Measurements from ENCODE around the gene ZNF488.

Gene ZNF488

DNA sequence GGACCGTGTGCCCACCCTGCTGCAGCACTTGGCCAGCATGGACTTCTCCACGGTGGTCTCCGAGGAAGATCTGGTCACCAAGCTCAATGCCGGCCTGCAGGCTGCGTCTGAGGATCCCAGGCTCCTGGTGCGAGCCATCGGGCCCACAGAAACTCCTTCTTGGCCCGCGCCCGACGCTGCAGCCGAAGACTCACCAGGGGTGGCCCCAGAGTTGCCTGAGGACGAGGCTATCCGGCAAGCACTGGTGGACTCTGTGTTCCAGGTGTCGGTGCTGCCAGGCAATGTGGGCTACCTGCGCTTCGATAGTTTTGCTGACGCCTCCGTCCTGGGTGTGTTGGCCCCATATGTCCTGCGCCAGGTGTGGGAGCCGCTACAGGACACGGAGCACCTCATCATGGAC, 34.6 kb downstream of the ZNF488 start:
- DNase-seq (ENCODE audit: low spot score), result no peak

GRCh38 chr10:47348661-47349470, 35.2 kb downstream of the ZNF488 start:
- DNase-seq (ENCODE audit: low spot score), result no peak

GRCh38 chr10:47348138-47348651, 35.9 kb downstream of the ZNF488 start, which contains the start of gene RBP3:
Gene RBP3 (plus strand): TSS chr10:47348363. CDS start chr10:47348485, 122 bp downstream.
- DNase-seq (ENCODE audit: low spot score), result no peak

GRCh38 chr10:47347303-47347675, 36.8 kb downstream of the ZNF488 start:
- no peak for DNase-seq (ENCODE audit: low spot score)

DNA sequence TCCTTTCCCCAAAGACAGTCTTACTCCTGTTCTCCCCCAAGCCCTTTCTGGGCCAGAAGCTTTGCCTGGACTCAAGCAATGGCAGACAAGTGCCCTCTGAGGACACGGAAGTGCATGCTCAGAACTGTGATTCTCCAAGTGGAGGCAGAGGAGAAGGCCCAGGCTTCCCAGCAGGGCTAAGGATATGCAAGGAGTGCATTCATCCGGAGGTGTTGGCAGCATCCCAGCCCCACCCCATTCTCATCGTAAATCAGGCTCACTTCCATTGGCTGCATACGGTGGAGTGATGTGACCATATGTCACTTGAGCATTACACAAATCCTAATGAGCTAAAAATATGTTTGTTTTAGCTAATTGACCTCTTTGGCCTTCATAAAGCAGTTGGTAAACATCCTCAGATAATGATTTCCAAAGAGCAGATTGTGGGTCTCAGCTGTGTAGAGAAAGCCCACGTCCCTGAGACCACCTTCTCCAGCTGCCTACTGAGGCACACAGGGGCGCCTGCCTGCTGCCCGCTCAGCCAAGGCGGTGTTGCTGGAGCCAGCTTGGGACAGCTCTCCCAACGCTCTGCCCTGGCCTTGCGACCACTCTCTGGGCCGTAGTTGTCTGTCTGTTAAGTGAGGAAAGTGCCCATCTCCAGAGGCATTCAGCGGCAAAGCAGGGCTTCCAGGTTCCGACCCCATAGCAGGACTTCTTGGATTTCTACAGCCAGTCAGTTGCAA, 37.4 kb downstream of the ZNF488 start:
- DNase-seq (ENCODE audit: low spot score), result no peak

DNA sequence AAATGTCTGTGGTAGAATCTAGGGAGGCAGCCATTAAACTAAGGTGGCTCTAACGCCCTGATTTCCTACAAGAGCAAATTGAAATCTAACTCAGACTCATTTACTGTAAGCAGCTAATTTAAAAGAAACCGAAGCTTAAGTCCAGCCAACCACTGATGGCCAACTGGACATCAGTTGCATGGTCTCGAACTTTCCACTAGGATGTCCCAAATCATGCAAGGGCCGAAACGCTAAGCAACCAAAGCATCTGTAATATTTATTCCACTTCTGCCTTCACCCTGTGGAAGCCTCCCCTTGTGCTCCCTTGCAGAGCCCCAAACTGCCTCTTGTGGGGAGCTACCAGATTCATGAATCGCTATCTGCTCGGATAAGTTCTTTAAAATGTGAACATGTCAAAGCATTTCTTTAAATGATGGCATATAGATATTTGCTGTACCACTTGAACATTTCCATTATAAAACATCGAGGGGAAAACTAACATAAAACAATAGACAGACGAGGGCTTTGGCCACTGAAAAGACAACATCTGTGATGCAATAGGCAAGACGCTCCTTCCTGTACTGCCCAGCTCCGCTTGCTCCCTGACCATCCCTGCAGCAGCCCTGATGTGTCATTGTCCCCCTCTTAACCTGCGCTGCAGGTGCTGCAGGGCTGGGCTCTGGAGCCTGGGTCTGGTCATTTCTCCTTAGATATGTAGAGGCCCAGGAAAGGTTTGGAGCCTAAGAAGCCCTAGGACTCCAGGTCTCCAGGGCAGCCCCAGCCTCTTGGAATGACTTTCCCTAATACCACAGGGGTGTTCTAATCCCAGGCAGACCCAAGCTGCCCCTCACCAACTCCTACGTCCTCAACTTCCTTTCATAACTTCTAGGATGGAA, 38.9 kb downstream of the ZNF488 start:
- DNase-seq (ENCODE audit: low spot score), result no peak

- peak; percentile 68 for DNase-seq (ENCODE audit: low spot score)
These were observed 43.4 kb downstream of the ZNF488 start for GRCh38 chr10:47340608-47341170.

- DNase-seq (ENCODE audit: low spot score), result no peak
These were observed 44.1 kb downstream of the ZNF488 start for GRCh38 chr10:47339759-47340607.

DNA sequence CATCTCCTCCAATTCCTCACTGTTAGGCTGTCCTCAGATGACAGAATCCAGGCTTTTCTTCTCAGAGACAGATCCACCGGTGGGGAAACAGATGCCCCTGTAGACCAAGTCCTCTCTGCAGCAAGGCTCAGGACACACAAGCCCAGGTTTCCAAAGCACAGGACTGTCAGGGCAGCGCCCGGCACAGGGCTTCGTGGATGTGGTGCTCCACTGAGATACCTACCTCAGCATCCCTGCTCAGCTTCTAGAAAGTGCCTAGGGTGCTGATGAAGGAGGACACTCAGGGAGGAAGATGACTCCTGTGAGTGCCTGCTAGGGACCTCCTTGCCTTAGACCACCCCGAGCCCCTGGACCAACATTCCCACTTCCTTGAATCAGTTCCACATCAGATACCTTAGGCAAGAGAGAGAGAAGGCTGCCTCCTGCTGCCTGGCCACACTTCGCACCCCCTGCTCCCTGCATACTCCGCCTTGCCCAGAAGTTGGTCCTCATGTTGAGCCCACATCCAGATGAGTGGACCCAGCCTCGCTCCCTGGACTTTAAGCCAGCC, 44.8 kb downstream of the ZNF488 start:
- no peak for DNase-seq (ENCODE audit: low spot score)

DNA sequence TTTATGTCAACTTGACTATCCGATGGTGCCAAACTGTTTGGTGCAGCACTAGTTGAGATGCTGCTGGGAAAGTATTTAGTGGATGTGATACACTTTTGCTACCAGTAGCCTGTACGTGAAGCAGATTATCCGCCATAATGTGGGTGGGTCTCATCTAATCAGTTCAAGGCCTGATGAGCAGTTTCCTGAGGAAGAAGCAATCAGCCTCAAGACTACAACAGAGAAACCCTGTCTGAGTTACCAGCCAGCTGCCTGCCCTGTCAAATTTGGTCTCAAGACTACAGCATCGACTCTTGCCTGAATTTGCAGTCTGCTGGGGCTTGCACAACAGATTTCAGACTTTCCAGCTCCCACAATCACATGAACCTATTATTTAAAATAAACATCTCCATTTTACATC, 46.8 kb downstream of the ZNF488 start:
- DNase-seq (ENCODE audit: low spot score), result no peak

DNA sequence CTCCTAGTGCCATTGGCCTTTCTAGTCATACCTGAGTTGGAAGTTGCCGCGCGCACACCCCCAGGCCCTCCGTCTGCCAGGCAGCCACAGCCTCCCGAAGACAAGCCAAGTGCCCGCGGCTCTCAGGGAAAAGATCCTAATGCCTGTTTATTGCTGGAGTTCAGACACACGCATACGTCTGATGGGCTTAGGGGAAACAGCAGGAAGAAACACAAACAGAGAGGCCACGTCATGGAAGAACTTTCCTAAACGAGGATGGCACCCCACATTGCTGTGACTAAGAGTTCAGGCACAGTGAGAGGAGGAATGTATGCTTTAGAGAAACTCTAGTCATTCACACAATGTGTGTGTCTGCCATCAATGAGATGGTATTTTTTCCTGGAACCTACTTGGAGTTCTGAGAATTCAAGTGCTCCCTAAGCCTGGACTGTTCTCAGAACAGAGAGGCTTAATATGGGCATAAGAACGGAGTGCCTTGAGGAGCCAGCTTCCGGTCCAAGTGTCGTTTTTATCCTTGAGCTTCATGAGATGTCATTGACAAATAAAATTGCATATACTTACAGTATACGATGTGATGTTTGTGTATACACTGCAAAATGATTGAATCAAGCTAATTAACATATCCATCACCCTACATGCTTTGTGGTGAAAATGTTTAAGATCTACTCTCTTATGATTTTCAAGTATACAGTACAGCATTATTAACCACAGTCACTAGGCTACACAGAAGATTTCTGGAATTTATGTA, 47.5 kb downstream of the ZNF488 start:
- DNase-seq (ENCODE audit: low spot score), result no peak

DNA sequence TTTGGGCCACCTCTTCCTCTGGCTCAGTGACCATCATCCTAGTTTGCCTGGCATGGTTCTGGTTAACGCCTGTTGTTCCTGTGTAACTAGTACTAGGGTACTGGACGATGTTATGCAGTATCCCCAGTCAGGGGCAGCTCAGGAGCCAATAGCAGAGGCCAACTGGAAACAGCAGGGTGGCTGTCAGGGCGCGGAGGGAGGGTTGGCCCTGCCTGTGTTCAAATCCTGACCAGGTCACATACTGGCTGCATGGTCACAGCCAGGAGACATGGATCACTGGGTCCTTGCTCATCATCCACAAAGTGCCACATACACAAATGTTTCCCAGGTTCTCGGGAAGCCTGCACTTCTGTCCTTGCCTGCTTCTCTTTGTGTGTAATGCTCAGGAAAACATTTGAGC, 48.2 kb downstream of the ZNF488 start:
- DNase-seq (ENCODE audit: low spot score), result no peak

DNA sequence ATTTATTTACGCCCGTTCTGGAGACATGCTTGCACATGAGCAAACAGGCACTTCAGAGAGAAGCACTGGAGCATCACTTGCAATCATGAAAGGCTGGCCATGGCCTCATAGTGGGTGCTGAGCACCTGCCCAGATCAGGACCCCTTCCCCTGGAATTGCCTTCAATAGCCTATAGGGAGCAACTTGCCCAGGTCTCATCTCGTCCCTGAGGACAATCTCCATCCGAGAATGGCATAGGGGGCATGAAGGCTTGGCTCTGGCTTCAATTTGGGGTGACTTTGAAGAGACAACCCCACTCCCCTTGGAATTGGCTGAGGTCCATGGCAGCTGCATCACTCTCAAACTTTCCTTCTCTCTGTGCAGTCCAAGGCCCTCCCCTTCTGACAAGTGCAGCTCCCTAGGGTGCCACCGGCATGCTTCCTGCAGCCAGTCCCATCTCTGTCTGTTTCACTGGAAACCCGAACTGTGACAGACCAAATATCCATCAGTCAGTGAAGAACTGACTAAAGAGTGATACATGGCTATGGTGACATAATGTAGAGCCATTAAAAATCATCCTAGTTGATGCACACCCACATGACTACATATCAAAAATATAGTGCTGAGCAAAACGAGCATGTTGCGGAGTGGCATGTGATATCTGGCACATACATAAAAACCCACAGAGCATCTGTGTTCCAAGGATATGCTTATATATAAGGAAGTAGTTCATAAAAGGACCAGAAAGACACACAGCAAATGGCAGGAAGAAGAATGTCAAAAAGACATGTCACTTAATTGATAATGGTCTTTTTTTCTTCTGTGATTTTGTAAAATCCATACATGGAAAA, 49.4 kb downstream of the ZNF488 start:
- no peak for DNase-seq (ENCODE audit: low spot score)

DNA sequence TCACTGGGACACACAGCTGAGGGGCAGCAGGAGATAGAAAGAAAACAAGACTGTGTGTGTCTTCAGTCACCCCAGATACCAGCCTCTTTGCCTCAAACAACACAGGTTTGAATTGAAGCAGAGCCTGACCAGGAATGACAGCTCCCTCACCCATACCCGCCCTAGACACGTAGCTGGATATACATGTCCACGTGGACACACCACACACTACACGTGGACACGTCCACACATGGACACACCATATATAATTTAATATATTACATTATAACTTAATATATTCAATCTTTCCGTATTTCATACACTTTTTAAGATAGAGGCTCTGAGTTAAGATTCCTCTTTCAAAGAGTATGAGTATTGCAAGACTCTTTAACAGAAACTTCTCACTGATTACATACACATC, 50.6 kb downstream of the ZNF488 start:
- DNase-seq (ENCODE audit: low spot score), result no peak

- no peak for DNase-seq (ENCODE audit: low spot score)
These were observed 51.1 kb downstream of the ZNF488 start for GRCh38 chr10:47332946-47333345.

GRCh38 chr10:47332371-47332770, 51.7 kb downstream of the ZNF488 start:
- DNase-seq (ENCODE audit: low spot score), result no peak

DNA sequence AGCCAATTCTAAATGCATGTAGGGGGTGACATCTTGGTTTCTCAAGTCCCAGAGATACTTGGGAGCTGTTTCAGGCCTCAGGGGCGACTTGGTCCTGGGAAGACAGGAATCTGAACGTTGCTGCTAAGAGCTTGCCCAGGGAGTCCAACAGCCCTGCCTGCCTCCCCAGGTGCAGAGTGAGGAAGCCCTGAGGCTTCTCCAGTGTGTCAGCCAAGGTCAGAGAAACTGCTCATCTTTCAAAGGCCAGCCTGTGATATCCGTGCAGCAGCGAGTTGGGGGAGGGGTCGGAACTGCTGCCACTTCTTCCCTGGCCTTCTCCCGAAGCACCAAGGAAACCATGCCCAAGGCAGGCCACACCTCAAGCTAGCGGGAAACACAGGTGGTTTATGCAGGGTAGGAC, 52.1 kb downstream of the ZNF488 start:
- DNase-seq (ENCODE audit: low spot score), result no peak

- DNase-seq (ENCODE audit: low spot score), result no peak
These were observed 52.6 kb downstream of the ZNF488 start for GRCh38 chr10:47331491-47331890.

- no peak for DNase-seq (ENCODE audit: low spot score)
These were observed 53.3 kb downstream of the ZNF488 start for GRCh38 chr10:47330804-47331203.
